Duodenal mucosa (tissue), 2 donors: ENCODE measurements around the gene SLC25A25.
A peak's percentile ranks its signal among the peaks of the same experiment; 100 is the strongest.
"Not testable (repeated sequence)": the region's sequence is repeated elsewhere in the genome, so short reads cannot be mapped to it uniquely, and the experiment has no call there.

Experiments
- H3K27ac ChIP-seq: one replicate; pipeline ENCODE4 v1.7.0; 2013; ENCODE audit warnings: low read depth, low read length
- H3K27me3 ChIP-seq, 2 donors: one replicate each; pipeline ENCODE4 v1.7.0; 2013; ENCODE audit warnings: low read length in 2 of 2, control low read depth in 1 of 2; ENCODE audit not compliant: insufficient read depth in 2 of 2, control insufficient read depth in 1 of 2
- H3K36me3 ChIP-seq, 2 donors: one replicate each; pipeline ENCODE4 v1.7.0; 2013; ENCODE audit warnings: low read length in 2 of 2, control low read depth in 1 of 2; ENCODE audit not compliant: insufficient read depth in 2 of 2, control insufficient read depth in 1 of 2
- H3K4me1 ChIP-seq, 2 donors: one replicate each; pipeline ENCODE4 v1.7.0; 2013; ENCODE audit warnings: low read length in 2 of 2, control low read depth in 1 of 2; ENCODE audit not compliant: insufficient read depth in 2 of 2, control insufficient read depth in 1 of 2
- H3K4me3 ChIP-seq, 2 donors: one replicate each; pipeline ENCODE4 v1.7.0; 2013; ENCODE audit warnings: low read length in 2 of 2, low read depth in 1 of 2
- H3K9ac ChIP-seq, 2 donors: one replicate each; pipeline ENCODE4 v1.7.0; 2013; ENCODE audit warnings: low read length in 2 of 2, low read depth in 1 of 2
- H3K9me3 ChIP-seq, 2 donors: one replicate each; pipeline ENCODE4 v1.7.0; 2013; ENCODE audit warnings: low read length in 2 of 2, control low read depth in 1 of 2; ENCODE audit not compliant: control insufficient read depth in 1 of 2

Gene SLC25A25

DNA sequence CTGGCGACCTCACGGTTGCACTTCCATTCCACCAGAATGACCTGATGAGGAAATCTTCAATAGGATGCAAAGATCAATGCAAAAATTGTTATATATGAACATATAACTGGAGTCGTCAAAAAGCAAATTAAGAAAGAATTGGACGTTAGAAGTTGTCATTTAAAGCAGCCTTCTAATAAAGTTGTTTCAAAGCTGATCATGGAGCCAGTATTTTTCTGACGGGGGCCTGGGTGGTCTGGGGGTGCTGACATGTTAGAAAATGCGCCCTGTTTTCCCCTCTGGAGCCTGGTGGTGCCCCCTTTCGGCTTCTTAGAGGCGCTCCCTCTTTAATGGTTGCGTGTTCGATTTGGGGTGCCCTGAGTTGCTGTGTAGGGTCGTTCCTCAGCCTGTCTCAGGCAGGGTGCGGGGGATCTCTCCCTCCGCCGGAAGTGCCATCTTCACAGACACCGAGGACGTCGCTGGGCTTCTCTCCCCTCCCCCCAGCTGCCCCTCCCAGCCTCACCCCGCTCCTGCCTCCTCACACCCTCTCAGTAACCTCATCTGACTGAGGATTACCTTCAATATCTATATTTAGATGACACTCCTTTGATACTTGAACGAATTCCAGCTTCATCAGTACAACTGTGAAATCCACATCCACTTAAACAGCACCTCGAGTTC lies 41.1 kb downstream of the SLC25A25 start:
- Histone ChIP-seq H3K9ac (peak overlapping the region; percentile 44 to 70), H3K27ac (peak overlapping the region; percentile 79), H3K4me3 (peak overlapping the region; percentile 55 to 61), H3K36me3 (peaks cover 23 to 44% of the 10 kb centered on the region in 2 donors), H3K27me3 (no peaks in the 10 kb centered on the region), H3K9me3 (no peaks in the 10 kb centered on the region), H3K4me1 (peaks cover 9 to 17% of the 10 kb centered on the region in 2 donors)

- H3K27me3 ChIP-seq, H3K9me3 ChIP-seq, H3K27ac ChIP-seq: not testable (repeated sequence)
- H3K4me1 ChIP-seq = peaks cover 23 to 27% of the 10 kb centered on the region in 2 donors
- peak overlapping the region in 1 of 2 donors; percentile 45 for H3K4me3 ChIP-seq
- peaks cover 12 to 30% of the 10 kb centered on the region in 2 donors for H3K36me3 ChIP-seq
- H3K9ac ChIP-seq = peak overlapping the region; percentile 18 to 28
Measured at GRCh38 chr9:128111726-128112125, 43.7 kb downstream of the SLC25A25 start.

DNA sequence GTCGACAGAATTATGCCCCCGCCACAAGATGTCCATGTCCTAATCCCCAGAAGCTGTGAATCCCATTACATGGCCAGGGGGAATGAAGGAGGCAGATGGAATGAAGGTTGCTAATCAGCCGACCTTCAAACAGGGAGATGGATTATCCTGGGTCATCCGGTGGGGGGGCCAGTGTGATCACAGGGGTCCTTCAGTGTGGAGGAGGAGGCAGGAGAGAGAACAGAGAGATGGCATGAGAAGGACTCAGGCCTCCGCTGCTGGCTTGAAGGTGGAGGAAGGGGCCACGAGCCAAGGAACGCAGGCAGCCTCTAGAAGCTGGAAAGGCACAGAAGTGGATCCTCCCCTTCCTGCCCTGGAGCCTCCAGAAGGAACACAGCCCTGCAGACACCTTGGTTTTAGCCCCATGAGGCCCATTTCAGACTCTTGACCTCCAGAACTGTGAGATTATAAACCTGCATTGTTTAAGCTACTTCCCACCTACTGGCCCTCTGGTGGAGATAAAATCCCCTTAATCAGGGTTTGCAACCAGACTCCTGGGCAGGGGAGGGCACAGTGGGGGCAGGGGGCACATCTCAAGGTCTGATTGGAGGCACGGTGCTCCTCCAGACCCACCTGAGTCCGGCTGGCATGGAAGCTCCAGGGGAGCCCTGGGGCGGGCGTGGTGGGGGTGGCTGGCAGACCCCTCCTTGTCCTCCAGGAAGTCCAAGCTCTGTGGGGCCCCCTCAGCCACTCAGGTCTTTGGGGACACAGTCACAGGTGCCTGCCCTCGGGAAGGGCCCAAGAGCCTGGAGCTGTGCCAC lies 45.7 kb downstream of the SLC25A25 start:
- no peaks in the 10 kb centered on the region for H3K9me3 ChIP-seq
- no peaks in the 10 kb centered on the region for H3K27me3 ChIP-seq
- H3K4me3 ChIP-seq = peak overlapping the region; percentile 66 to 74
- H3K36me3 ChIP-seq = peaks cover 0 to 11% of the 10 kb centered on the region in 2 donors
- H3K4me1 ChIP-seq = peaks cover 23 to 32% of the 10 kb centered on the region in 2 donors
- peak overlapping the region; percentile 84 to 96 for H3K9ac ChIP-seq
- H3K27ac ChIP-seq = peak overlapping the region; percentile 91

DNA sequence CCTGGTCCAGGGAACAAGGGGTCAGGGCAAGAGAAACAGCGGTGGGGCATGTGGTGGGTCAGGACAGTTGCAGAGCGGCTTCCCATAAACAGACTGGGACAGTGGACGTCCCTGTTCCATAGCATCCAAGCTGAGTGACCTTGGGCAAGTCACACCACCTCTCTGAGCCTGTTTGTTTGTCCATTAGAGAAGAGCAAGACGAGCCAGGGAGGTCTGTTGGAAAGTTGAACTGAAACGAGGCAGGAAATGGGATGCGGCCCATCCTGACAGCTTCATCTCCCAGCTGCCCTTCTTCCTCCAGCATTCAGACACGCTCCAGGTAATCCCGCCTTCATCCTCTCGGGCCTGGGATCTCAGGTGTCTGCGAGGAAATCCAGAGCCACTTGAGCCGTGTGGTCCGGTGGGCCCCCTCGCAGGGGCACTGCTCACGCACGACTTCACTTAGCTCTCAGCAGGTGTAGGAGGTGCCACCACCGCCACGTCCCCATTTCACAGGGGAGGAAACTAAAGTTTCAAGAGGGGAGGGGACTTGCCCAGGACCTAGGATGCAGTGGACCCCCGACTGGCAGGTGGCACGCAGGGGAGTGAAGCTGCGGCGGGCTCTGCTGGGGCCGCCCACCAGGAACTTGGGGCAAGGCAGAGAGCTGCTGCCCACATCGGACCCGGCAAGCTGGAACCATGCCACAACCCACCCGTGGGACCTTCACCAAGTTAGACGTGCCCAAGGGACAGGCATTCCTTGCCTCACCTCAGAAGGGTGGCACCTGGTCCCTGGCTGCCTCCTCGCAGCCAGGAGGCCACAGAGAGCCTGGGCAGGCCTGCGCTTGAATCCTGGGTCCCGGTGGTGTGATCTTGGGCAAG lies 46.5 kb downstream of the SLC25A25 start:
- H3K9ac ChIP-seq = peak overlapping the region; percentile 84 to 96
- H3K36me3 ChIP-seq = peaks cover 0 to 9% of the 10 kb centered on the region in 2 donors
- H3K4me1 ChIP-seq = peaks cover 19 to 26% of the 10 kb centered on the region in 2 donors
- H3K27ac ChIP-seq = peak overlapping the region; percentile 91
- no peaks in the 10 kb centered on the region for H3K9me3 ChIP-seq
- H3K27me3 ChIP-seq = no peaks in the 10 kb centered on the region
- peak overlapping the region; percentile 66 to 74 for H3K4me3 ChIP-seq

GRCh38 chr9:128115187-128116103 lies 47.4 kb downstream of the SLC25A25 start:
- no peaks in the 10 kb centered on the region for H3K9me3 ChIP-seq
- peaks cover 0 to 13% of the 10 kb centered on the region in 2 donors for H3K36me3 ChIP-seq
- H3K27ac ChIP-seq = peak overlapping the region; percentile 91
- H3K27me3 ChIP-seq = no peaks in the 10 kb centered on the region
- H3K9ac ChIP-seq = peak overlapping the region; percentile 84 to 96
- peak overlapping the region; percentile 66 to 74 for H3K4me3 ChIP-seq
- H3K4me1 ChIP-seq = peaks cover 18 to 23% of the 10 kb centered on the region in 2 donors

- peaks cover 8 to 21% of the 10 kb centered on the region in 2 donors for H3K36me3 ChIP-seq
- H3K9ac ChIP-seq = peak overlapping the region; percentile 37 to 51
- peaks cover 18 to 23% of the 10 kb centered on the region in 2 donors for H3K4me1 ChIP-seq
- no peaks in the 10 kb centered on the region for H3K27me3 ChIP-seq
- H3K4me3 ChIP-seq = no peak overlapping the region
- H3K9me3 ChIP-seq = no peaks in the 10 kb centered on the region
- peak overlapping the region; percentile 91 for H3K27ac ChIP-seq
Measured at GRCh38 chr9:128116104-128117083, 48.4 kb downstream of the SLC25A25 start.

GRCh38 chr9:128117613-128118471 lies 49.8 kb downstream of the SLC25A25 start:
- Histone ChIP-seq H3K36me3 (peaks cover 10 to 32% of the 10 kb centered on the region in 2 donors), H3K9me3 (no peaks in the 10 kb centered on the region), H3K4me1 (peaks cover 18 to 23% of the 10 kb centered on the region in 2 donors), H3K9ac (no peak overlapping the region), H3K27ac (no peak overlapping the region), H3K27me3 (no peaks in the 10 kb centered on the region), H3K4me3 (no peak overlapping the region)

DNA sequence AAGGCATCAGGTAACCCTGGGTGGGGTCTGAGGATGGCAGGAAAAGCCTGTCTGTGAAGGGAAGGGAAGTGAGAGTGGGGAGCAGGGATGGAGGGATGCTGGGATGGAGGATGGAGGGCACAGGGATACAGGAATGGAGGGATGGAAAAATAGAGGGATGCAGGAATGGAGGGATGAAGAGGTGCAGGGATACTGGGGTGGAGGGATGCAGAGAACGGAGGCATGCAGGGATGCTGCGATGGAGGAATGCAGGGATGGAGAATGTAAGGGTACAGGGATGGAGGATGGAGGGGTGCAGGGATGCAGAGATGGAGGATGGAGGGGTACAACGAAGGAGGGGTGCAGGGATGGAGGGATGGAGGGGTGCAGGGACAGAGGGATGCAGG lies 50.4 kb downstream of the SLC25A25 start:
- no peaks in the 10 kb centered on the region for H3K9me3 ChIP-seq
- H3K4me1 ChIP-seq = peaks cover 18 to 22% of the 10 kb centered on the region in 2 donors
- no peaks in the 10 kb centered on the region for H3K27me3 ChIP-seq
- H3K9ac ChIP-seq = no peak overlapping the region
- H3K36me3 ChIP-seq = peaks cover 12 to 35% of the 10 kb centered on the region in 2 donors
- no peak overlapping the region for H3K4me3 ChIP-seq
- no peak overlapping the region for H3K27ac ChIP-seq
